Trophoblast cell (in vitro differentiated cells and primary cell): Measurements from ENCODE around the gene OR51A4.
"Not testable (repeated sequence)": the region's sequence is repeated elsewhere in the genome, so short reads cannot be mapped to it uniquely, and the experiment has no call there.

Experiments
- DNase-seq, 2 donors: peaks; one replicate each; pipeline ENCODE4 v3.0.0-alpha.2; 2016
- H2AFZ ChIP-seq: 2 replicates; pipeline ENCODE4 v1.6.1; 2013; ENCODE audit warnings: low read length, moderate library complexity, mild to moderate bottlenecking; ENCODE audit not compliant: insufficient read depth, poor library complexity
- H2AK5ac ChIP-seq: 2 replicates; pipeline ENCODE4 v1.6.1; 2013; ENCODE audit warnings: mild to moderate bottlenecking, low read length
- H2BK120ac ChIP-seq: 2 replicates; pipeline ENCODE4 v1.6.1; 2013; ENCODE audit warnings: low read length, mild to moderate bottlenecking, moderate library complexity; ENCODE audit not compliant: insufficient read depth, poor library complexity
- H2BK12ac ChIP-seq: 2 replicates; pipeline ENCODE4 v1.6.1; 2013; ENCODE audit warnings: mild to moderate bottlenecking, low read length, moderate library complexity
- H2BK5ac ChIP-seq: 2 replicates; pipeline ENCODE4 v1.6.1; 2013; ENCODE audit warnings: low read length, low read depth, moderate library complexity, mild to moderate bottlenecking; ENCODE audit not compliant: poor library complexity
- H3K14ac ChIP-seq: 2 replicates; pipeline ENCODE4 v1.6.1; 2013; ENCODE audit warnings: mild to moderate bottlenecking, low read length
- H3K18ac ChIP-seq: 2 replicates; pipeline ENCODE4 v1.6.1; 2013; ENCODE audit warnings: mild to moderate bottlenecking, low read length
- H3K23ac ChIP-seq: 2 replicates; pipeline ENCODE4 v1.6.1; 2013; ENCODE audit warnings: low read length
- H3K27ac ChIP-seq: 2 replicates; pipeline ENCODE4 v1.5.1; 2013; ENCODE audit warnings: low read depth, mild to moderate bottlenecking, inconsistent platforms, low read length, moderate library complexity
- H3K27me3 ChIP-seq: 2 replicates; pipeline ENCODE4 v1.6.1; 2013; ENCODE audit warnings: inconsistent platforms, mild to moderate bottlenecking, low read length, moderate library complexity; ENCODE audit not compliant: insufficient read depth
- H3K36me3 ChIP-seq, 2 experiments: 1 replicate in 1 of 2; 2 replicates in 1 of 2; pipeline ENCODE4 v1.6.1; 2013; ENCODE audit warnings: low read length in 2 of 2, mild to moderate bottlenecking in 2 of 2, moderate library complexity in 1 of 2; ENCODE audit not compliant: insufficient read depth in 2 of 2, control insufficient read depth in 1 of 2
- H3K4ac ChIP-seq: 2 replicates; pipeline ENCODE4 v1.6.1; 2013; ENCODE audit warnings: low read depth, mild to moderate bottlenecking, low read length, moderate library complexity
- H3K4me1 ChIP-seq, 2 experiments: 1 replicate in 1 of 2; 2 replicates in 1 of 2; pipeline ENCODE4 v1.6.1; 2013; ENCODE audit warnings: low read length in 2 of 2, mild to moderate bottlenecking in 2 of 2, moderate library complexity in 1 of 2; ENCODE audit not compliant: insufficient read depth in 2 of 2, control insufficient read depth in 1 of 2
- H3K4me2 ChIP-seq: 2 replicates; pipeline ENCODE4 v1.6.1; 2013; ENCODE audit warnings: inconsistent platforms, mild to moderate bottlenecking, low read length, moderate library complexity
- H3K4me3 ChIP-seq: 2 replicates; pipeline ENCODE4 v1.5.1; 2013; ENCODE audit warnings: mild to moderate bottlenecking, low read depth, low read length, inconsistent platforms
- H3K79me1 ChIP-seq: one replicate; pipeline ENCODE4 v1.6.1; 2013; ENCODE audit warnings: low read length
- H3K79me2 ChIP-seq: 2 replicates; pipeline ENCODE4 v1.6.1; 2013; ENCODE audit warnings: low read length, mild to moderate bottlenecking; ENCODE audit not compliant: control insufficient read depth, insufficient read depth, poor library complexity
- H3K9ac ChIP-seq: 2 replicates; pipeline ENCODE4 v1.6.1; 2013; ENCODE audit warnings: mild to moderate bottlenecking, low read length
- H3K9me3 ChIP-seq: 2 replicates; pipeline ENCODE4 v1.6.1; 2013; ENCODE audit warnings: low read depth, mild to moderate bottlenecking, control low read depth, inconsistent platforms, low read length; ENCODE audit not compliant: insufficient read depth
- H4K12ac ChIP-seq: 2 replicates; pipeline ENCODE4 v1.6.1; 2013; ENCODE audit warnings: low read depth, mild to moderate bottlenecking, low read length, moderate library complexity
- H4K8ac ChIP-seq: 2 replicates; pipeline ENCODE4 v1.6.1; 2013; ENCODE audit warnings: low read depth, mild to moderate bottlenecking, low read length, moderate library complexity
- H4K91ac ChIP-seq: one replicate; pipeline ENCODE4 v1.6.1; 2013; ENCODE audit warnings: low read depth, mild to moderate bottlenecking, low read length, moderate library complexity
- WGBS: extraction: QIAGEN DNeasy Blood & Tissue Kit; methylation state at CpG from one replicate; pipeline ENCODE4 v1.1.7; 2013; ENCODE audit warnings: missing lambda C conversion rate; ENCODE audit not compliant: insufficient read length, insufficient coverage; ENCODE audit errors: extremely low coverage; 5-methylcytosine and 5-hydroxymethylcytosine counted together

Gene OR51A4

GRCh38 chr11:4960877-4961276, 13.5 kb upstream of the OR51A4 start:
- H2BK120ac ChIP-seq: no peak overlapping the region
- H3K4me2 ChIP-seq: no peak overlapping the region
- no peaks in the 10 kb centered on the region for H3K79me1 ChIP-seq
- H3K23ac ChIP-seq: no peak overlapping the region
- H4K8ac ChIP-seq: no peak overlapping the region
- H3K27ac ChIP-seq: no peak overlapping the region
- H3K14ac ChIP-seq: no peak overlapping the region
- H3K4ac ChIP-seq: no peak overlapping the region
- H3K9me3 ChIP-seq: no peaks in the 10 kb centered on the region
- H2BK5ac ChIP-seq: no peak overlapping the region
- no peak overlapping the region for H2BK12ac ChIP-seq
- H4K91ac ChIP-seq: no peak overlapping the region
- H3K4me1 ChIP-seq: no peaks in the 10 kb centered on the region
- no peak overlapping the region for H2AFZ ChIP-seq
- no peak overlapping the region for H3K4me3 ChIP-seq
- no peak overlapping the region for H4K12ac ChIP-seq
- H3K79me2 ChIP-seq: no peaks in the 10 kb centered on the region
- H3K18ac ChIP-seq: no peak overlapping the region
- no peaks in the 10 kb centered on the region for H3K36me3 ChIP-seq
- no peaks in the 10 kb centered on the region for H3K27me3 ChIP-seq
- no peak overlapping the region for H2AK5ac ChIP-seq
- no peak overlapping the region for H3K9ac ChIP-seq
- WGBS: no CpG with 5 or more reads among the region's 3 CpGs
- DNase-seq: peak in 1 of 2 donors; percentile 5

- Histone ChIP-seq H3K36me3 (no peaks in the 10 kb centered on the region), H2BK120ac (no peak overlapping the region), H3K14ac (no peak overlapping the region), H3K27ac (no peak overlapping the region), H3K4ac (no peak overlapping the region), H2BK5ac (no peak overlapping the region), H3K18ac (no peak overlapping the region), H4K12ac (no peak overlapping the region), H3K9ac (no peak overlapping the region), H2BK12ac (no peak overlapping the region), H2AFZ (no peak overlapping the region), H3K4me3 (no peak overlapping the region), H3K4me1 (no peaks in the 10 kb centered on the region), H4K91ac (no peak overlapping the region), H3K4me2 (no peak overlapping the region), H3K79me2 (no peaks in the 10 kb centered on the region), H3K27me3 (no peaks in the 10 kb centered on the region), H3K23ac (no peak overlapping the region), H3K9me3 (no peaks in the 10 kb centered on the region), H2AK5ac (no peak overlapping the region), H3K79me1 (no peaks in the 10 kb centered on the region), H4K8ac (no peak overlapping the region)
- no CpG with 5 or more reads among the region's 4 CpGs for WGBS
- no peak for DNase-seq
Measured at GRCh38 chr11:4957396-4957795, 10.0 kb upstream of the OR51A4 start.

GRCh38 chr11:4955613-4956012, 8.2 kb upstream of the OR51A4 start, which contains the start of gene OR51A2:
OR51A2 (minus strand) TSS chr11:4955713; CDS start chr11:4955713, 0 bp downstream.
- H2BK120ac ChIP-seq, H3K27ac ChIP-seq, H2AK5ac ChIP-seq, H3K4me3 ChIP-seq, H3K4ac ChIP-seq, H3K18ac ChIP-seq, H3K36me3 ChIP-seq, H4K91ac ChIP-seq, H4K8ac ChIP-seq, H3K4me2 ChIP-seq, H3K4me1 ChIP-seq, H3K79me1 ChIP-seq, DNase-seq, H3K23ac ChIP-seq, H4K12ac ChIP-seq, H2BK5ac ChIP-seq, H3K79me2 ChIP-seq, H3K9ac ChIP-seq, H2BK12ac ChIP-seq, H3K9me3 ChIP-seq, H3K14ac ChIP-seq, H3K27me3 ChIP-seq, H2AFZ ChIP-seq: not testable (repeated sequence)
- WGBS: no CpG with 5 or more reads among the region's 2 CpGs

GRCh38 chr11:4936745-4937144, 10.7 kb downstream of the OR51A4 start:
- Histone ChIP-seq H3K27me3 (no peaks in the 10 kb centered on the region), H3K79me1 (no peaks in the 10 kb centered on the region), H4K91ac (no peak overlapping the region), H2BK5ac (no peak overlapping the region), H3K36me3 (no peaks in the 10 kb centered on the region), H3K9ac (no peak overlapping the region), H2AFZ (no peak overlapping the region), H3K79me2 (no peaks in the 10 kb centered on the region), H3K14ac (no peak overlapping the region), H2BK120ac (no peak overlapping the region), H2AK5ac (no peak overlapping the region), H3K4me2 (no peak overlapping the region), H3K9me3 (no peaks in the 10 kb centered on the region), H2BK12ac (no peak overlapping the region), H3K27ac (no peak overlapping the region), H3K4me1 (no peaks in the 10 kb centered on the region), H3K18ac (no peak overlapping the region), H4K8ac (no peak overlapping the region), H3K4ac (no peak overlapping the region), H4K12ac (no peak overlapping the region), H3K4me3 (no peak overlapping the region), H3K23ac (no peak overlapping the region)
- DNase-seq: no peak
- no CpG with 5 or more reads among the region's 3 CpGs for WGBS
